Esophagus squamous epithelium (tissue), 4 donors: ENCODE data around the gene VCAN.

Experiments used
- CTCF ChIP-seq, 6 experiments: fragments of 450-650 bp in 4 of 6; fragments of 200-600 bp in 2 of 6; sonication (generic) in 2 of 6; IDR thresholded peaks; one replicate each; pipeline ENCODE4 v1.5.1; 2016 to 2019; ENCODE audit warnings: antibody characterized with exemption in 6 of 6, mild to moderate bottlenecking in 4 of 6, moderate library complexity in 4 of 6
- POLR2A ChIP-seq, 4 donors: fragments of 450-650 bp; IDR thresholded peaks; one replicate each; pipeline ENCODE4 v1.6.1; 2017; ENCODE audit warnings: antibody characterized with exemption in 4 of 4, mild to moderate bottlenecking in 4 of 4, moderate library complexity in 3 of 4

GRCh38 chr5:83563631-83564030 lies 92.1 kb downstream of the VCAN start:
- no peak for TF ChIP-seq CTCF (IDR thresholded peaks at IDR 0.05)
- TF ChIP-seq POLR2A (IDR thresholded peaks at IDR 0.05), result no peak
